DMS 273 treated with DMSO at 0.1 percent for 48 hours (cell line): ENCODE results near the gene PRKG1.

ENCODE experiments used
- DNase-seq: peaks from one replicate; lab custom pipeline; 2025; lab: John Stamatoyannopoulos, UW

Gene PRKG1

GRCh38 chr10:51599647-51600046 lies 525.4 kb downstream of the PRKG1 start:
- DNase-seq: no peak

GRCh38 chr10:51602326-51602725 lies 528.0 kb downstream of the PRKG1 start:
- DNase-seq: no peak

- no peak for DNase-seq
These were observed 530.3 kb downstream of the PRKG1 start for GRCh38 chr10:51604579-51604978.

GRCh38 chr10:51606825-51607462 lies 532.7 kb downstream of the PRKG1 start:
- no peak for DNase-seq

GRCh38 chr10:51607463-51607835 lies 533.2 kb downstream of the PRKG1 start:
- no peak for DNase-seq

- DNase-seq: no peak
These were observed 533.9 kb downstream of the PRKG1 start for GRCh38 chr10:51608211-51608610.

- no peak for DNase-seq
These were observed 541.5 kb downstream of the PRKG1 start for GRCh38 chr10:51615764-51616298.

GRCh38 chr10:51617576-51618235 lies 543.4 kb downstream of the PRKG1 start:
- no peak for DNase-seq

- DNase-seq: no peak
These were observed 545.1 kb downstream of the PRKG1 start for GRCh38 chr10:51619365-51619764.

- DNase-seq: no peak
These were observed 545.8 kb downstream of the PRKG1 start for GRCh38 chr10:51620131-51620530.

GRCh38 chr10:51624013-51624412 lies 549.7 kb downstream of the PRKG1 start:
- no peak for DNase-seq

- no peak for DNase-seq
These were observed 555.8 kb downstream of the PRKG1 start for GRCh38 chr10:51629934-51630639.

GRCh38 chr10:51630640-51631005 lies 556.3 kb downstream of the PRKG1 start:
- DNase-seq: no peak

- peak; percentile 0 for DNase-seq
These were observed 561.1 kb downstream of the PRKG1 start for GRCh38 chr10:51635436-51635835.

GRCh38 chr10:51638211-51638610 lies 563.9 kb downstream of the PRKG1 start:
- no peak for DNase-seq

- no peak for DNase-seq
These were observed 564.5 kb downstream of the PRKG1 start for GRCh38 chr10:51638737-51639136.

- no peak for DNase-seq
These were observed 566.0 kb downstream of the PRKG1 start for GRCh38 chr10:51640120-51640819.

- DNase-seq: no peak
These were observed 568.3 kb downstream of the PRKG1 start for GRCh38 chr10:51642581-51642980.

GRCh38 chr10:51643734-51644133 lies 569.4 kb downstream of the PRKG1 start:
- DNase-seq: no peak

- no peak for DNase-seq
These were observed 574.8 kb downstream of the PRKG1 start for GRCh38 chr10:51649064-51649463.

GRCh38 chr10:51651063-51651462 lies 576.8 kb downstream of the PRKG1 start:
- DNase-seq: no peak

GRCh38 chr10:51653025-51653424 lies 578.7 kb downstream of the PRKG1 start:
- DNase-seq: no peak

- peak; percentile 18 for DNase-seq
These were observed 580.6 kb downstream of the PRKG1 start for GRCh38 chr10:51654918-51655317.
